ENCODE data around the gene NSD2. TPM values are rescaled to one million over a fixed set of nuclear protein-coding genes. Genes with fewer than 3 reads are reported as not detected.

Gene NSD2
- total and polyA plus RNA-seq, 9 of the 15 experiments (the other 6 are each of a cell fraction or from before 2014, with no cell fraction given) = 6.4 to 126 (median 58.8) TPM

DNA sequence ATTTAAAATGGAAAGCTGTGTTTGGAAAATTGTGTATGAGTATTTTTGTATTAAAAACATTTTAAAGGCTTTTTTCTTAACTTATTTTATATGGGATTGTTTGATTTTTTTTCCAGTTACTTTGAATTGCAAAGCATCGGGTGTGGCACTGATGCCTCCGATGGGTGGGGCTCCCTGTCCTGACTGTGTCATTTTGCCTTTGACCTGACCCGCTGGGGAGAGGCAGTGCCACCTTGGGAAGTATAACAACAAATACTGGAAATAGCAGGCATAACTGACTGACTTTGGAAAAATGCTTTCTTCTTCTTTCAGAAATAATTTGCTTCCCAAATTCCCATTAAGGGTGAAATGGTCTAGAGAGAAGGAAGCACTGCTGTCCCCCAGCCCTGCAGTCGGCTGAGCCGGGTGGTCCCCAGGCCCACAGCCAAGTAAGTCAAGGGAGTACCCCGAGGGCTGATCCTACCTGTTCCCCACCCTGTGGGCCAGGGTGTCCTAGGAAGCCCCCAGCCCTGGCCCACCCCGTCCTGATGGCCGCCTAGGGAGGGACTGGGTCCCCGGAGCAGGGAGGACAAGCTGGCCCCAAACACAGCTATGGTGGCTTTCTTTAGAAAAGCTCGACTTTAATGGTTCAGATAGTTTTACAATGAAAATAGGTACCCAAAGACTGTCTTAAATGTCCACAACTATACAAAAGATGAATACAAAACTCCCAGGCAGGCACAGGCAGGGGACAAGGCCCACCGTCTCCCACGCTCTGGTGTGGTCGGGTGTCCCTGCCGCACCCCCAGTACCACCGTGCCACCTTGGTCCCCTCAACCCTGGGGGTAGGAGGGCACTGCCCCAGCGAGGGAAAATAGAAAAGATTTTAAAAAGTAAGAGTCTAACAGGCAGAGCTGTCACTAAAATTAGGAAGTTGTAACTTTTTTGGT, 111.2 kb downstream of the NSD2 start:
- H3K9ac ChIP-seq (ENCODE audit: insufficient read depth in 1 of 2, low read depth in 2 of 2, low read length in 2 of 2) = peak overlapping the region in 1 of 2 experiments; percentile 24; a peak in 1 of 4 replicates
- H3K4me3 ChIP-seq = no peak overlapping the region
- CTCF ChIA-PET (ENCODE audit: low intra/inter-chr PET ratio) = no interaction called here
- no peak overlapping the region for H3K4me2 ChIP-seq (ENCODE audit: insufficient read depth, low read length)
- POLR2A ChIA-PET = interaction anchor here (1.4 kb wide), 1 partner anchor 20 kb away, joined by 5 read pairs; no protein-coding TSS in a partner anchor
- intact Hi-C loops (cut with micrococcal nuclease) (no loop called here), in situ Hi-C loops (cut with MboI) (no loop called here)
- H3K4me1 ChIP-seq (replicated peaks in 1 of 2; ENCODE audit: control insufficient read depth in 2 of 2, insufficient read depth in 2 of 2, low read length in 2 of 2) = peaks cover 2 to 50% of the 10 kb centered on the region in 2 experiments; a peak in 4 of 5 replicates
- H3K36me3 ChIP-seq (ENCODE audit: control insufficient read depth, insufficient read depth, low read length) = peaks cover 97% of the 10 kb centered on the region
- H3K9me3 ChIP-seq (replicated peaks; ENCODE audit: control insufficient read depth, insufficient read depth, low read depth, low read length) = no peaks in the 10 kb centered on the region
- no peak for TF ChIP-seq FOXJ2 (tag; IDR thresholded peaks at IDR 0.05)
- TF ChIP-seq POLR2A (conservative IDR thresholded peaks at IDR 0.05) = no peak; the same call in 1 of the 2 replicates
- TF ChIP-seq ZBTB7A (IDR thresholded peaks at IDR 0.05; ENCODE audit: borderline replicate concordance, control insufficient read depth, low read depth, low read length) = 0 out of 2 replicates have a peak, but pooled peaks have one; percentile 18
- TF ChIP-seq BRD9 (IDR thresholded peaks at IDR 0.05; ENCODE audit: low read depth, partially characterized antibody) = no peak
- no peak for TF ChIP-seq ZNF212 (CRISPR knock-in tag; IDR thresholded peaks at IDR 0.05)
- TF ChIP-seq CBFA2T2 (conservative IDR thresholded peaks at IDR 0.05) = no peak
- TF ChIP-seq GTF2A2 (tag; IDR thresholded peaks at IDR 0.05) = no peak
- TF ChIP-seq SAFB2 (IDR thresholded peaks at IDR 0.05; ENCODE audit: borderline replicate concordance, low read depth, low read length, severe bottlenecking) = no peak
- no peak for TF ChIP-seq ATF4 (CRISPR knock-in tag; IDR thresholded peaks at IDR 0.05)
- no peak for TF ChIP-seq ERF (CRISPR knock-in tag; IDR thresholded peaks at IDR 0.05)
- TF ChIP-seq SNRNP70 (optimal IDR thresholded peaks at IDR 0.05; ENCODE audit: low read depth, low read length) = no peak
- TF ChIP-seq POLR2G (IDR thresholded peaks at IDR 0.05; ENCODE audit: low read depth, low read length) = peak; percentile 51
- TF ChIP-seq AFF4 (CRISPR knock-in tag; IDR thresholded peaks at IDR 0.05) = no peak
- no peak for TF ChIP-seq JUNB (CRISPR knock-in tag; conservative IDR thresholded peaks at IDR 0.05)
- TF ChIP-seq BCL6 (CRISPR knock-in tag; IDR thresholded peaks at IDR 0.05) = no peak
- TF ChIP-seq DMBX1 (CRISPR knock-in tag; IDR thresholded peaks at IDR 0.05; ENCODE audit: borderline replicate concordance) = no peak
- TF ChIP-seq ZBTB26 (CRISPR knock-in tag; IDR thresholded peaks at IDR 0.05) = no peak
- FAIRE-seq = no peak
- no peaks in the 10 kb centered on the region for H3K9me1 ChIP-seq (ENCODE audit: control insufficient read depth, insufficient read depth, low read length)
- BruUV-seq (replicated peaks) = TSS peak; percentile 39
- H4K20me1 ChIP-seq (replicated peaks; ENCODE audit: control insufficient read depth, insufficient read depth, low read length) = peaks cover 15% of the 10 kb centered on the region
- no peaks in the 10 kb centered on the region for H3K79me2 ChIP-seq (ENCODE audit: control insufficient read depth, insufficient read depth, low read length)
- no peak for ATAC-seq
- H3K27me3 ChIP-seq (ENCODE audit: control insufficient read depth in 2 of 2, insufficient read depth in 2 of 2, low read length in 2 of 2) = no peaks in the 10 kb centered on the region
- H2AFZ ChIP-seq (ENCODE audit: low read depth, low read length) = no peak overlapping the region
- 91% methylated on average over 16 of the region's 16 CpGs for WGBS (ENCODE audit: insufficient coverage, low coverage, missing lambda C conversion rate)
- no peak overlapping the region for H3K27ac ChIP-seq (ENCODE audit: extremely low read depth, low read depth, low read length)
- DNase-seq (ENCODE audit: extremely low read depth in 1 of 4, low spot score in 3 of 4) = no peak

Measured in K562 (cell line).